ENCODE data around the gene KIF5C. TPM values are rescaled to one million over a fixed set of nuclear protein-coding genes. Genes with fewer than 3 reads are reported as not detected.

Gene KIF5C
- total and polyA plus RNA-seq, 2 experiments from 2014 or later = 45.0 to 49.1 TPM

DNA sequence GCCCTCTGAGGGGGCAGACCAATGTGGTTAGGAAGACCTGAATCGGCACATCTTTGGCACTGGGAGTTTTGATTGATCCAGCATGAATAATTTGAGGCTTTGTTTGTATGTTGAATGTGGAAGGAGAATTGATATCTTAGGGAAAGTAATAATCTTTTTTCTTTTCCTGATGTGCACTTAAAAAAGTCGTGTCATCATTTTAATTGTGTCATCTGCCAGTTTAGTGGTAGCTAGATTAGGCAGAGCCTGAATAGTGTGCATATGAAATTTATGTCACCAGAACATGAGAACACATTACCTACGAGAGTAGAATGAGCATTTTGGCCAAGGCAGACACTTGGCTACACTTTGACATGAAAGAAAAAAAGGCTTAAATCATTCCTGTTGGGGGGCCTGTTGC, 79.5 kb downstream of the KIF5C start:
- Histone ChIP-seq H3K4me2 (no peak overlapping the region), H3K9me2 (ENCODE audit: insufficient read depth) (no peaks in the 10 kb centered on the region), H4K20me1 (replicated peaks; ENCODE audit: insufficient read depth) (no peaks in the 10 kb centered on the region), H3K36me3 (ENCODE audit: insufficient read depth) (peaks cover 7% of the 10 kb centered on the region), H3K27ac (ENCODE audit: low read depth) (no peak overlapping the region), H3K79me2 (replicated peaks; ENCODE audit: insufficient read depth) (no peaks in the 10 kb centered on the region), H2AFZ (no peak overlapping the region), H3K4me1 (ENCODE audit: insufficient read depth) (no peaks in the 10 kb centered on the region), H3K27me3 (ENCODE audit: insufficient read depth) (no peaks in the 10 kb centered on the region), H3K4me3 (no peak overlapping the region), H3F3A (replicated peaks; ENCODE audit: low read depth) (no peaks in the 10 kb centered on the region)
- no peaks in the 10 kb centered on the region for H3K27me3 Mint-ChIP-seq (ENCODE audit: insufficient read depth, low read depth, poor library complexity)
- no peak for ATAC-seq
- peaks cover 30% of the 10 kb centered on the region for H3K36me3 Mint-ChIP-seq (ENCODE audit: low read depth)
- no peaks in the 10 kb centered on the region for H3K4me1 Mint-ChIP-seq
- H3K27ac Mint-ChIP-seq = no peak overlapping the region
- H3K9me3 Mint-ChIP-seq = no peaks in the 10 kb centered on the region
- TF ChIP-seq, protein P1, sequence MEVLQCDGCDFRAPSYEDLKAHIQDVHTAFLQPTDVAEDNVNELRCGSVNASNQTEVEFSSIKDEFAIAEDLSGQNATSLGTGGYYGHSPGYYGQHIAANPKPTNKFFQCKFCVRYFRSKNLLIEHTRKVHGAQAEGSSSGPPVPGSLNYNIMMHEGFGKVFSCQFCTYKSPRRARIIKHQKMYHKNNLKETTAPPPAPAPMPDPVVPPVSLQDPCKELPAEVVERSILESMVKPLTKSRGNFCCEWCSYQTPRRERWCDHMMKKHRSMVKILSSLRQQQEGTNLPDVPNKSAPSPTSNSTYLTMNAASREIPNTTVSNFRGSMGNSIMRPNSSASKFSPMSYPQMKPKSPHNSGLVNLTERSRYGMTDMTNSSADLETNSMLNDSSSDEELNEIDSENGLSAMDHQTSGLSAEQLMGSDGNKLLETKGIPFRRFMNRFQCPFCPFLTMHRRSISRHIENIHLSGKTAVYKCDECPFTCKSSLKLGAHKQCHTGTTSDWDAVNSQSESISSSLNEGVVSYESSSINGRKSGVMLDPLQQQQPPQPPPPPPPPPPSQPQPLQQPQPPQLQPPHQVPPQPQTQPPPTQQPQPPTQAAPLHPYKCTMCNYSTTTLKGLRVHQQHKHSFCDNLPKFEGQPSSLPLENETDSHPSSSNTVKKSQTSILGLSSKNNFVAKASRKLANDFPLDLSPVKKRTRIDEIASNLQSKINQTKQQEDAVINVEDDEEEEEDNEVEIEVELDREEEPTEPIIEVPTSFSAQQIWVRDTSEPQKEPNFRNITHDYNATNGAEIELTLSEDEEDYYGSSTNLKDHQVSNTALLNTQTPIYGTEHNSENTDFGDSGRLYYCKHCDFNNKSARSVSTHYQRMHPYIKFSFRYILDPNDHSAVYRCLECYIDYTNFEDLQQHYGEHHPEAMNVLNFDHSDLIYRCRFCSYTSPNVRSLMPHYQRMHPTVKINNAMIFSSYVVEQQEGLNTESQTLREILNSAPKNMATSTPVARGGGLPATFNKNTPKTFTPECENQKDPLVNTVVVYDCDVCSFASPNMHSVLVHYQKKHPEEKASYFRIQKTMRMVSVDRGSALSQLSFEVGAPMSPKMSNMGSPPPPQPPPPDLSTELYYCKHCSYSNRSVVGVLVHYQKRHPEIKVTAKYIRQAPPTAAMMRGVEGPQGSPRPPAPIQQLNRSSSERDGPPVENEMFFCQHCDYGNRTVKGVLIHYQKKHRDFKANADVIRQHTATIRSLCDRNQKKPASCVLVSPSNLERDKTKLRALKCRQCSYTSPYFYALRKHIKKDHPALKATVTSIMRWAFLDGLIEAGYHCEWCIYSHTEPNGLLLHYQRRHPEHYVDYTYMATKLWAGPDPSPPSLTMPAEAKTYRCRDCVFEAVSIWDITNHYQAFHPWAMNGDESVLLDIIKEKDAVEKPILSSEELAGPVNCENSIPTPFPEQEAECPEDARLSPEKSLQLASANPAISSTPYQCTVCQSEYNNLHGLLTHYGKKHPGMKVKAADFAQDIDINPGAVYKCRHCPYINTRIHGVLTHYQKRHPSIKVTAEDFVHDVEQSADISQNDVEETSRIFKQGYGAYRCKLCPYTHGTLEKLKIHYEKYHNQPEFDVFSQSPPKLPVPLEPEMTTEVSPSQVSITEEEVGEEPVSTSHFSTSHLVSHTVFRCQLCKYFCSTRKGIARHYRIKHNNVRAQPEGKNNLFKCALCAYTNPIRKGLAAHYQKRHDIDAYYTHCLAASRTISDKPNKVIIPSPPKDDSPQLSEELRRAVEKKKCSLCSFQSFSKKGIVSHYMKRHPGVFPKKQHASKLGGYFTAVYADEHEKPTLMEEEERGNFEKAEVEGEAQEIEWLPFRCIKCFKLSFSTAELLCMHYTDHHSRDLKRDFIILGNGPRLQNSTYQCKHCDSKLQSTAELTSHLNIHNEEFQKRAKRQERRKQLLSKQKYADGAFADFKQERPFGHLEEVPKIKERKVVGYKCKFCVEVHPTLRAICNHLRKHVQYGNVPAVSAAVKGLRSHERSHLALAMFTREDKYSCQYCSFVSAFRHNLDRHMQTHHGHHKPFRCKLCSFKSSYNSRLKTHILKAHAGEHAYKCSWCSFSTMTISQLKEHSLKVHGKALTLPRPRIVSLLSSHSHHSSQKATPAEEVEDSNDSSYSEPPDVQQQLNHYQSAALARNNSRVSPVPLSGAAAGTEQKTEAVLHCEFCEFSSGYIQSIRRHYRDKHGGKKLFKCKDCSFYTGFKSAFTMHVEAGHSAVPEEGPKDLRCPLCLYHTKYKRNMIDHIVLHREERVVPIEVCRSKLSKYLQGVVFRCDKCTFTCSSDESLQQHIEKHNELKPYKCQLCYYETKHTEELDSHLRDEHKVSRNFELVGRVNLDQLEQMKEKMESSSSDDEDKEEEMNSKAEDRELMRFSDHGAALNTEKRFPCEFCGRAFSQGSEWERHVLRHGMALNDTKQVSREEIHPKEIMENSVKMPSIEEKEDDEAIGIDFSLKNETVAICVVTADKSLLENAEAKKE (CRISPR knock-in tag; IDR thresholded peaks at IDR 0.05) = no peak
- no peak for TF ChIP-seq STAT1 (IDR thresholded peaks at IDR 0.05; ENCODE audit: unreplicated experiment)
- no peak for TF ChIP-seq CREB1 (CRISPR knock-in tag; IDR thresholded peaks at IDR 0.05; ENCODE audit: low read depth)
- TF ChIP-seq, protein P2, sequence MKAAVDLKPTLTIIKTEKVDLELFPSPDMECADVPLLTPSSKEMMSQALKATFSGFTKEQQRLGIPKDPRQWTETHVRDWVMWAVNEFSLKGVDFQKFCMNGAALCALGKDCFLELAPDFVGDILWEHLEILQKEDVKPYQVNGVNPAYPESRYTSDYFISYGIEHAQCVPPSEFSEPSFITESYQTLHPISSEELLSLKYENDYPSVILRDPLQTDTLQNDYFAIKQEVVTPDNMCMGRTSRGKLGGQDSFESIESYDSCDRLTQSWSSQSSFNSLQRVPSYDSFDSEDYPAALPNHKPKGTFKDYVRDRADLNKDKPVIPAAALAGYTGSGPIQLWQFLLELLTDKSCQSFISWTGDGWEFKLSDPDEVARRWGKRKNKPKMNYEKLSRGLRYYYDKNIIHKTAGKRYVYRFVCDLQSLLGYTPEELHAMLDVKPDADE (IDR thresholded peaks at IDR 0.05) = no peak
- no peak for TF ChIP-seq ZNF331 (CRISPR knock-in tag; IDR thresholded peaks at IDR 0.05; ENCODE audit: low read depth)
- no peak overlapping the region for H3K4me3 Mint-ChIP-seq
- DNase-seq (ENCODE audit: low spot score) = no peak

DNA sequence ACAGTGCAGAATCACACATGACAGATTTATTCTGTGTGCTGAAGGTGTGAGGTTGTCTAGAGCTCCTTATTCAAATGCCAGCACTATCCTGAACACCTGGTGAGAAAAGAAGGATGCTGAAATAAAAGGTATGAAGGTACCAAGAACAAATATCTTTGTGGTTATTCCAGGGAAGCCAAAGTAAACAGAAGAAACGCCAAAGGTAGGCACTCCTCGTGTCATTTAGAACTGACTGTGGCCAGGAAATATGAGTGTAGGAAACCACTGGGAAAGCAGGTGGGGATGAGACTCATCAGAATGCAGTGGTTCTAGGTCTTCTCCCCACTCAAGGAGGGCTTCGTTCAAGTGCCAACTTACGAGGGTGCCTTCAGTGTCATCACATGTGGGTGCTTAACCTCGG, 80.8 kb downstream of the KIF5C start:
- no peak overlapping the region for H3K27ac Mint-ChIP-seq
- Histone ChIP-seq H3K4me3 (no peak overlapping the region), H3K27me3 (ENCODE audit: insufficient read depth) (no peaks in the 10 kb centered on the region), H3F3A (replicated peaks; ENCODE audit: low read depth) (no peaks in the 10 kb centered on the region), H3K4me1 (ENCODE audit: insufficient read depth) (no peaks in the 10 kb centered on the region), H3K9me2 (ENCODE audit: insufficient read depth) (no peaks in the 10 kb centered on the region), H3K79me2 (replicated peaks; ENCODE audit: insufficient read depth) (no peaks in the 10 kb centered on the region; the same call in 1 of the 2 replicates), H3K4me2 (no peak overlapping the region), H2AFZ (no peak overlapping the region), H3K36me3 (ENCODE audit: insufficient read depth) (peaks cover 2% of the 10 kb centered on the region), H3K27ac (ENCODE audit: low read depth) (no peak overlapping the region), H4K20me1 (replicated peaks; ENCODE audit: insufficient read depth) (no peaks in the 10 kb centered on the region)
- ATAC-seq = no peak
- DNase-seq (ENCODE audit: low spot score) = no peak
- no peaks in the 10 kb centered on the region for H3K4me1 Mint-ChIP-seq
- H3K4me3 Mint-ChIP-seq = no peak overlapping the region
- peaks cover 19% of the 10 kb centered on the region for H3K36me3 Mint-ChIP-seq (ENCODE audit: low read depth)
- no peaks in the 10 kb centered on the region for H3K9me3 Mint-ChIP-seq
- H3K27me3 Mint-ChIP-seq (ENCODE audit: insufficient read depth, low read depth, poor library complexity) = no peaks in the 10 kb centered on the region
- TF ChIP-seq, protein P3, sequence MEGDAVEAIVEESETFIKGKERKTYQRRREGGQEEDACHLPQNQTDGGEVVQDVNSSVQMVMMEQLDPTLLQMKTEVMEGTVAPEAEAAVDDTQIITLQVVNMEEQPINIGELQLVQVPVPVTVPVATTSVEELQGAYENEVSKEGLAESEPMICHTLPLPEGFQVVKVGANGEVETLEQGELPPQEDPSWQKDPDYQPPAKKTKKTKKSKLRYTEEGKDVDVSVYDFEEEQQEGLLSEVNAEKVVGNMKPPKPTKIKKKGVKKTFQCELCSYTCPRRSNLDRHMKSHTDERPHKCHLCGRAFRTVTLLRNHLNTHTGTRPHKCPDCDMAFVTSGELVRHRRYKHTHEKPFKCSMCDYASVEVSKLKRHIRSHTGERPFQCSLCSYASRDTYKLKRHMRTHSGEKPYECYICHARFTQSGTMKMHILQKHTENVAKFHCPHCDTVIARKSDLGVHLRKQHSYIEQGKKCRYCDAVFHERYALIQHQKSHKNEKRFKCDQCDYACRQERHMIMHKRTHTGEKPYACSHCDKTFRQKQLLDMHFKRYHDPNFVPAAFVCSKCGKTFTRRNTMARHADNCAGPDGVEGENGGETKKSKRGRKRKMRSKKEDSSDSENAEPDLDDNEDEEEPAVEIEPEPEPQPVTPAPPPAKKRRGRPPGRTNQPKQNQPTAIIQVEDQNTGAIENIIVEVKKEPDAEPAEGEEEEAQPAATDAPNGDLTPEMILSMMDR (conservative IDR thresholded peaks at IDR 0.05; ENCODE audit: low read depth in 2 of 2) = no peak
- no peak for TF ChIP-seq STAT1 (IDR thresholded peaks at IDR 0.05; ENCODE audit: unreplicated experiment)
- TF ChIP-seq, protein P2 (IDR thresholded peaks at IDR 0.05) = no peak
- no peak for TF ChIP-seq ZNF331 (CRISPR knock-in tag; IDR thresholded peaks at IDR 0.05; ENCODE audit: low read depth)
- TF ChIP-seq, protein P4, sequence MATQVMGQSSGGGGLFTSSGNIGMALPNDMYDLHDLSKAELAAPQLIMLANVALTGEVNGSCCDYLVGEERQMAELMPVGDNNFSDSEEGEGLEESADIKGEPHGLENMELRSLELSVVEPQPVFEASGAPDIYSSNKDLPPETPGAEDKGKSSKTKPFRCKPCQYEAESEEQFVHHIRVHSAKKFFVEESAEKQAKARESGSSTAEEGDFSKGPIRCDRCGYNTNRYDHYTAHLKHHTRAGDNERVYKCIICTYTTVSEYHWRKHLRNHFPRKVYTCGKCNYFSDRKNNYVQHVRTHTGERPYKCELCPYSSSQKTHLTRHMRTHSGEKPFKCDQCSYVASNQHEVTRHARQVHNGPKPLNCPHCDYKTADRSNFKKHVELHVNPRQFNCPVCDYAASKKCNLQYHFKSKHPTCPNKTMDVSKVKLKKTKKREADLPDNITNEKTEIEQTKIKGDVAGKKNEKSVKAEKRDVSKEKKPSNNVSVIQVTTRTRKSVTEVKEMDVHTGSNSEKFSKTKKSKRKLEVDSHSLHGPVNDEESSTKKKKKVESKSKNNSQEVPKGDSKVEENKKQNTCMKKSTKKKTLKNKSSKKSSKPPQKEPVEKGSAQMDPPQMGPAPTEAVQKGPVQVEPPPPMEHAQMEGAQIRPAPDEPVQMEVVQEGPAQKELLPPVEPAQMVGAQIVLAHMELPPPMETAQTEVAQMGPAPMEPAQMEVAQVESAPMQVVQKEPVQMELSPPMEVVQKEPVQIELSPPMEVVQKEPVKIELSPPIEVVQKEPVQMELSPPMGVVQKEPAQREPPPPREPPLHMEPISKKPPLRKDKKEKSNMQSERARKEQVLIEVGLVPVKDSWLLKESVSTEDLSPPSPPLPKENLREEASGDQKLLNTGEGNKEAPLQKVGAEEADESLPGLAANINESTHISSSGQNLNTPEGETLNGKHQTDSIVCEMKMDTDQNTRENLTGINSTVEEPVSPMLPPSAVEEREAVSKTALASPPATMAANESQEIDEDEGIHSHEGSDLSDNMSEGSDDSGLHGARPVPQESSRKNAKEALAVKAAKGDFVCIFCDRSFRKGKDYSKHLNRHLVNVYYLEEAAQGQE (IDR thresholded peaks at IDR 0.05; ENCODE audit: unreplicated experiment) = no peak

Measured in GM23338 (cell line).